ENCODE data around the gene OR10K2. TPM values are rescaled to one million over a fixed set of nuclear protein-coding genes. Genes with fewer than 3 reads are reported as not detected.
"Not testable (repeated sequence)": the region's sequence is repeated elsewhere in the genome, so short reads cannot be mapped to it uniquely, and the experiment has no call there.

OR10K2 gene
- total RNA-seq, 1 donor from 2014 or later: not detected

DNA sequence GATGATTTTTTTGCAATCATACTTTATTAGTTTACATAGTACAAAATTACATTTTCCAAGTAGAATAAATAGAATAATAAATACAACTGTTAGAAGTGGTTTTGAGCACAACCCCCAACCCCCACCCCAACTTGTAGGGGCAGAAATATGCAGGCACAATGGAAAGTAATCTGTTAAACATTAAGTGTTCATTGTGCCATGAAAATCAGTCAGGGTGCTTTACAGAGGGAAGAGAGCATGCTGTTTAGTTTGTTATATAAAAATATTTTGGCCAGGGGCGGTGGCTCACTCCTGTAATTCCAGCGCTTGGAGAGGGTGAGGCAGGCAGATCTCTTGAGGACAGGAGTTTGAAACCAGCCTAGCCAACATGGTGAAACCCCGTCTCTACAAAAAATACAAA, 29.4 kb downstream of the OR10K2 start:
- H3K27ac ChIP-seq (replicated peaks): no peak overlapping the region
- H3K27me3 ChIP-seq (ENCODE audit: low read depth): no peaks in the 10 kb centered on the region
- TF ChIP-seq, protein P1, sequence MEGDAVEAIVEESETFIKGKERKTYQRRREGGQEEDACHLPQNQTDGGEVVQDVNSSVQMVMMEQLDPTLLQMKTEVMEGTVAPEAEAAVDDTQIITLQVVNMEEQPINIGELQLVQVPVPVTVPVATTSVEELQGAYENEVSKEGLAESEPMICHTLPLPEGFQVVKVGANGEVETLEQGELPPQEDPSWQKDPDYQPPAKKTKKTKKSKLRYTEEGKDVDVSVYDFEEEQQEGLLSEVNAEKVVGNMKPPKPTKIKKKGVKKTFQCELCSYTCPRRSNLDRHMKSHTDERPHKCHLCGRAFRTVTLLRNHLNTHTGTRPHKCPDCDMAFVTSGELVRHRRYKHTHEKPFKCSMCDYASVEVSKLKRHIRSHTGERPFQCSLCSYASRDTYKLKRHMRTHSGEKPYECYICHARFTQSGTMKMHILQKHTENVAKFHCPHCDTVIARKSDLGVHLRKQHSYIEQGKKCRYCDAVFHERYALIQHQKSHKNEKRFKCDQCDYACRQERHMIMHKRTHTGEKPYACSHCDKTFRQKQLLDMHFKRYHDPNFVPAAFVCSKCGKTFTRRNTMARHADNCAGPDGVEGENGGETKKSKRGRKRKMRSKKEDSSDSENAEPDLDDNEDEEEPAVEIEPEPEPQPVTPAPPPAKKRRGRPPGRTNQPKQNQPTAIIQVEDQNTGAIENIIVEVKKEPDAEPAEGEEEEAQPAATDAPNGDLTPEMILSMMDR (IDR thresholded peaks at IDR 0.05; ENCODE audit: borderline replicate concordance): no peak
- H3K4me1 ChIP-seq: no peaks in the 10 kb centered on the region
- no peaks in the 10 kb centered on the region for H3K36me3 ChIP-seq
- H3K9me3 ChIP-seq (replicated peaks): no peaks in the 10 kb centered on the region
- intact Hi-C loops (cut with micrococcal nuclease): no loop called here
- no peak for DNase-seq
- H3K4me3 ChIP-seq: no peak overlapping the region

DNA sequence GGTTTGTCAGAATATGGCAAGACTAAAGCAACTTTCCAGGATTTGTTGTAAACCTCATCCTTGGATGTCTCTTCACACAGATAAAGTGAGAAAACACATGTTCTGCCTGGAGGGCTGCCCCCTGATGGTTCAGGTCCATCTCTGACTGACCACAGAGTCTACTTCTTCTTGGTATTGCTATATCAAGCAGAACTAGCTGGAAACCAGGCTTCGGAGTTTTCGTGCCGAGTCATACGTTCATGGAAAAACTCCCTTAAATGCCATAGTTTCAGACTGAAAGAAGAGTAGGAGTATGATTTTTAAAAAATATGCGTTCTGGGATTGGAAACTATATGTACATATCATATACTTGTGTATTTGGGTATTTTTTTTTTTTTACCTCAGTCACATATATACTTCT, 32.6 kb downstream of the OR10K2 start:
- no peaks in the 10 kb centered on the region for H3K4me1 ChIP-seq
- intact Hi-C loops (cut with micrococcal nuclease): no loop called here
- no peak for DNase-seq
- H3K4me3 ChIP-seq: no peak overlapping the region
- no peaks in the 10 kb centered on the region for H3K9me3 ChIP-seq (replicated peaks)
- no peak overlapping the region for H3K27ac ChIP-seq (replicated peaks)
- H3K36me3 ChIP-seq: no peaks in the 10 kb centered on the region
- H3K27me3 ChIP-seq (ENCODE audit: low read depth): no peaks in the 10 kb centered on the region
- TF ChIP-seq, protein P1 (IDR thresholded peaks at IDR 0.05; ENCODE audit: borderline replicate concordance): no peak

DNA sequence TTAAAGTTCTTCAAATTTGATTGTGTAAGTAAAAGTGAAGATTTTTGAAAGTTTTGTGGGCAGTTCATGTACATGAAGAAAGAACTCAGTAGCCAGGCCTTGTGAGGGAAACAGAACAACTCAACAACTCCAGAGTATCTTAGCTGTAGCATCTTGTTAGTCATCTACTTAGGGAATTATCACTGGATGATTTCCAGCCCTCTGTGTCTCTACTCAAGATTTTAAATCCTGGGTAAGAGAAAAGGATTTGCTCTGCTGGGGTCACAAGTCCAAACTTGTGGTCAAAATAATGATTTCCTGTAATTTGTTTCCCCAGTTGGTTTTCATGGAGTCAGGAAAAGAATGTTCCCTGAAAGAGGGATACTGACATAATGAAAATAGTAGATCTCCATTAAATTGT, 34.9 kb downstream of the OR10K2 start:
- Histone ChIP-seq H3K9me3 (replicated peaks) (peaks cover 12% of the 10 kb centered on the region), H3K4me3 (no peak overlapping the region), H3K27ac (replicated peaks) (no peak overlapping the region), H3K27me3 (ENCODE audit: low read depth) (no peaks in the 10 kb centered on the region), H3K36me3 (no peaks in the 10 kb centered on the region), H3K4me1 (no peaks in the 10 kb centered on the region)
- DNase-seq: no peak
- intact Hi-C loops (cut with micrococcal nuclease): no loop called here
- TF ChIP-seq, protein P1 (IDR thresholded peaks at IDR 0.05; ENCODE audit: borderline replicate concordance): no peak

- no peaks in the 10 kb centered on the region for H3K27me3 ChIP-seq (ENCODE audit: low read depth)
- no peaks in the 10 kb centered on the region for H3K4me1 ChIP-seq
- H3K27ac ChIP-seq (replicated peaks): no peak overlapping the region
- no peak for DNase-seq
- H3K9me3 ChIP-seq (replicated peaks): peaks cover 15% of the 10 kb centered on the region
- TF ChIP-seq, protein P1 (IDR thresholded peaks at IDR 0.05; ENCODE audit: borderline replicate concordance): no peak
- intact Hi-C loops (cut with micrococcal nuclease): no loop called here
- no peaks in the 10 kb centered on the region for H3K36me3 ChIP-seq
- no peak overlapping the region for H3K4me3 ChIP-seq
Observed at GRCh38 chr1:158390331-158390730, 35.7 kb downstream of the OR10K2 start.

- Histone ChIP-seq H3K4me1 (no peaks in the 10 kb centered on the region), H3K4me3 (no peak overlapping the region), H3K9me3 (replicated peaks) (peaks cover 38% of the 10 kb centered on the region), H3K27ac (replicated peaks) (no peak overlapping the region), H3K27me3 (ENCODE audit: low read depth) (peaks cover 4% of the 10 kb centered on the region), H3K36me3 (no peaks in the 10 kb centered on the region)
- intact Hi-C loops (cut with micrococcal nuclease): no loop called here
- DNase-seq: no peak
- TF ChIP-seq, protein P1 (IDR thresholded peaks at IDR 0.05; ENCODE audit: borderline replicate concordance): no peak
Observed at GRCh38 chr1:158374860-158375259, 51.2 kb downstream of the OR10K2 start.

- H3K27ac ChIP-seq (replicated peaks); H3K36me3 ChIP-seq; DNase-seq; H3K27me3 ChIP-seq (ENCODE audit: low read depth); H3K4me3 ChIP-seq; intact Hi-C loops (cut with micrococcal nuclease); H3K4me1 ChIP-seq: not testable (repeated sequence)
- H3K9me3 ChIP-seq (replicated peaks): peaks cover 38% of the 10 kb centered on the region
Observed at GRCh38 chr1:158374101-158374500, 51.9 kb downstream of the OR10K2 start.
